HepG2 (cell line): ENCODE measurements around the gene SLC25A22. TPM values are rescaled to one million over a fixed set of nuclear protein-coding genes. Genes with fewer than 3 reads are reported as not detected.

Experiments used
- CBFB ChIP-seq: sonication (generic); formaldehyde crosslinking; IDR thresholded peaks from 2 replicates; pipeline ENCODE4 v1.4.0; 2020; ENCODE audit warnings: missing genetic modification reagents
- CENPX ChIP-seq: sonication (generic); formaldehyde crosslinking; IDR thresholded peaks from 2 replicates; pipeline ENCODE4 v1.9.0; 2021; ENCODE audit warnings: mild to moderate bottlenecking, missing genetic modification reagents, moderate library complexity
- CREM ChIP-seq, 2 experiments: sonication (generic) in 1 of 2; formaldehyde crosslinking in 1 of 2; IDR thresholded peaks; 2 replicates each; pipeline versions ENCODE4 v1.4.0 to v1.6.1; 2016 to 2020; ENCODE audit warnings: antibody characterized with exemption in 1 of 2, mild to moderate bottlenecking in 1 of 2, missing genetic modification reagents in 1 of 2
- ELF1 ChIP-seq: sonication (generic); formaldehyde crosslinking; IDR thresholded peaks from 2 replicates; pipeline ENCODE4 v1.4.0; 2020; ENCODE audit warnings: missing genetic modification reagents
- ESRRA ChIP-seq: sonication (generic); formaldehyde crosslinking; IDR thresholded peaks from 2 replicates; pipeline ENCODE4 v1.5.1; 2020; ENCODE audit warnings: mild to moderate bottlenecking, low read depth, missing genetic modification reagents
- KLF16 ChIP-seq, 2 experiments: sonication (generic) in 1 of 2; formaldehyde crosslinking in 1 of 2; IDR thresholded peaks; 2 replicates each; pipeline versions ENCODE4 v1.6.1 to v1.8.0; 2016 to 2023; ENCODE audit warnings: missing genetic modification reagents in 2 of 2, missing compliant biosample characterization in 1 of 2
- PRPF4 ChIP-seq: fragments of 200-400 bp; formaldehyde crosslinking; IDR thresholded peaks from 2 replicates; pipeline ENCODE4 v1.6.1; 2016; ENCODE audit warnings: low read length, low read depth; ENCODE audit not compliant: poor library complexity, severe bottlenecking
- SALL2 ChIP-seq: sonication (generic); formaldehyde crosslinking; IDR thresholded peaks from 2 replicates; pipeline ENCODE4 v1.8.1; 2023; ENCODE audit warnings: mild to moderate bottlenecking, missing genetic modification reagents, inconsistent platforms
- SSRP1 ChIP-seq: IDR thresholded peaks from 2 replicates; pipeline ENCODE4 v1.6.1; 2016; ENCODE audit warnings: control low read depth
- ZBTB7A ChIP-seq: sonication (generic); formaldehyde crosslinking; IDR thresholded peaks from 2 replicates; pipeline ENCODE4 v1.8.0; 2022; ENCODE audit warnings: mild to moderate bottlenecking, missing genetic modification reagents
- ZNF138 ChIP-seq: sonication (generic); formaldehyde crosslinking; IDR thresholded peaks from 2 replicates; pipeline ENCODE4 v1.5.0; 2020; ENCODE audit warnings: mild to moderate bottlenecking, low read depth, missing genetic modification reagents
- ZNF207 ChIP-seq: fragments of 450-650 bp; IDR thresholded peaks from 2 replicates; pipeline ENCODE4 v1.6.1; 2016; ENCODE audit warnings: antibody characterized with exemption, borderline replicate concordance
- ZNF225 ChIP-seq: sonication (generic); formaldehyde crosslinking; IDR thresholded peaks from 2 replicates; pipeline ENCODE4 v1.4.0; 2020; ENCODE audit warnings: mild to moderate bottlenecking, missing genetic modification reagents
- ZNF383 ChIP-seq: sonication (generic); formaldehyde crosslinking; IDR thresholded peaks from 2 replicates; pipeline ENCODE4 v1.4.0; 2020; ENCODE audit warnings: missing genetic modification reagents, mild to moderate bottlenecking, borderline replicate concordance
- ZNF546 ChIP-seq: sonication (generic); formaldehyde crosslinking; conservative IDR thresholded peaks from 2 replicates; pipeline ENCODE4 v1.8.1; 2023; ENCODE audit warnings: mild to moderate bottlenecking, missing genetic modification reagents
- ZNF879 ChIP-seq: sonication (generic); formaldehyde crosslinking; IDR thresholded peaks from 2 replicates; pipeline ENCODE4 v1.8.1; 2023; ENCODE audit warnings: missing genetic modification reagents
- polyA plus RNA-seq, 8 experiments: library from polyadenylated mRNA; depleted of rRNA in 3 of 8; stranded (reverse) in 7 of 8; unstranded in 1 of 8; fragments of >200 nt; fragmentation: Illumina TruSeq in 4 of 8; extraction: Trizol in 4 of 8; gene quantifications; 2 replicates each; pipeline versions ENCODE4 v1.2.1 to v1.2.3, GENCODE V29; 2011 to 2016; ENCODE audit warnings: low read depth in 4 of 8, missing spikeins in 1 of 8, mixed read lengths in 1 of 8; ENCODE audit not compliant: insufficient read depth in 1 of 8
- total RNA-seq, 5 experiments: library from RNA; depleted of rRNA; stranded (reverse); fragments of >200 nt; fragmentation: Illumina TruSeq; extraction: Trizol; gene quantifications; 2 replicates each; pipeline ENCODE4 v1.2.3, GENCODE V29; 2016; ENCODE audit warnings: low read depth in 1 of 5
- TF ChIP-seq, protein P1 (sequence below): IDR thresholded peaks from 2 replicates; pipeline ENCODE4 v1.6.1; 2016; ENCODE audit warnings: low read depth, missing genetic modification reagents, missing compliant biosample characterization
- TF ChIP-seq, protein P2 (sequence below): sonication (generic); formaldehyde crosslinking; IDR thresholded peaks from 2 replicates; pipeline ENCODE4 v1.9.0; 2021; ENCODE audit warnings: missing genetic modification reagents, borderline replicate concordance
- TF ChIP-seq, protein P3 (sequence below): sonication (generic); formaldehyde crosslinking; IDR thresholded peaks from 2 replicates; pipeline ENCODE4 v1.8.1; 2022; ENCODE audit warnings: mild to moderate bottlenecking, missing genetic modification reagents

SLC25A22 gene
- total and polyA plus RNA-seq, 2 of the 13 experiments (the other 11 are each of a cell fraction or from before 2014, with no cell fraction given), result 12.4 to 19.2 TPM

DNA sequence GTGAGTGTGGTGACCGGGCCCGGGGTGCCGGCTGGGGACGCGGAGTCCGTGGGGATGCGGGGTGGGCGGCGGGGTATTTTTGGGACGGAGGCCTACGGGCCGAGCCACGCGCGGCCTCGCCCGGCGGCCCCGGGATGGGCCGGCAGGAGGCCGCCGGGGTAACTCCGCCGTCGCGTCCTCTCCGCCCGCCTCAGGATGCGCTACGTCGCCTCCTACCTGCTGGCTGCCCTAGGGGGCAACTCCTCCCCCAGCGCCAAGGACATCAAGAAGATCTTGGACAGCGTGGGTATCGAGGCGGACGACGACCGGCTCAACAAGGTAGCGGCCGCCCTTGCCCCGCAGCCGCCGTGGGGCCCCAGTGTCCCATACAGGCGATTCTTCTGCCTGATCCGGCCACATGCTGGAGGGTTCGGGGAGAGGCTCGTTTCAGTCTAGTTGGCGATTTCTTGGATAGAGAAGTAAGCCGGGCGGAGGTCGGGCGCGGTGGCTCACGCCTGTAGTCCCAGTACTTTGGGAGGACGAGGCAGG is 12.0 kb upstream of the SLC25A22 start (continued):
- TF ChIP-seq, protein P1, sequence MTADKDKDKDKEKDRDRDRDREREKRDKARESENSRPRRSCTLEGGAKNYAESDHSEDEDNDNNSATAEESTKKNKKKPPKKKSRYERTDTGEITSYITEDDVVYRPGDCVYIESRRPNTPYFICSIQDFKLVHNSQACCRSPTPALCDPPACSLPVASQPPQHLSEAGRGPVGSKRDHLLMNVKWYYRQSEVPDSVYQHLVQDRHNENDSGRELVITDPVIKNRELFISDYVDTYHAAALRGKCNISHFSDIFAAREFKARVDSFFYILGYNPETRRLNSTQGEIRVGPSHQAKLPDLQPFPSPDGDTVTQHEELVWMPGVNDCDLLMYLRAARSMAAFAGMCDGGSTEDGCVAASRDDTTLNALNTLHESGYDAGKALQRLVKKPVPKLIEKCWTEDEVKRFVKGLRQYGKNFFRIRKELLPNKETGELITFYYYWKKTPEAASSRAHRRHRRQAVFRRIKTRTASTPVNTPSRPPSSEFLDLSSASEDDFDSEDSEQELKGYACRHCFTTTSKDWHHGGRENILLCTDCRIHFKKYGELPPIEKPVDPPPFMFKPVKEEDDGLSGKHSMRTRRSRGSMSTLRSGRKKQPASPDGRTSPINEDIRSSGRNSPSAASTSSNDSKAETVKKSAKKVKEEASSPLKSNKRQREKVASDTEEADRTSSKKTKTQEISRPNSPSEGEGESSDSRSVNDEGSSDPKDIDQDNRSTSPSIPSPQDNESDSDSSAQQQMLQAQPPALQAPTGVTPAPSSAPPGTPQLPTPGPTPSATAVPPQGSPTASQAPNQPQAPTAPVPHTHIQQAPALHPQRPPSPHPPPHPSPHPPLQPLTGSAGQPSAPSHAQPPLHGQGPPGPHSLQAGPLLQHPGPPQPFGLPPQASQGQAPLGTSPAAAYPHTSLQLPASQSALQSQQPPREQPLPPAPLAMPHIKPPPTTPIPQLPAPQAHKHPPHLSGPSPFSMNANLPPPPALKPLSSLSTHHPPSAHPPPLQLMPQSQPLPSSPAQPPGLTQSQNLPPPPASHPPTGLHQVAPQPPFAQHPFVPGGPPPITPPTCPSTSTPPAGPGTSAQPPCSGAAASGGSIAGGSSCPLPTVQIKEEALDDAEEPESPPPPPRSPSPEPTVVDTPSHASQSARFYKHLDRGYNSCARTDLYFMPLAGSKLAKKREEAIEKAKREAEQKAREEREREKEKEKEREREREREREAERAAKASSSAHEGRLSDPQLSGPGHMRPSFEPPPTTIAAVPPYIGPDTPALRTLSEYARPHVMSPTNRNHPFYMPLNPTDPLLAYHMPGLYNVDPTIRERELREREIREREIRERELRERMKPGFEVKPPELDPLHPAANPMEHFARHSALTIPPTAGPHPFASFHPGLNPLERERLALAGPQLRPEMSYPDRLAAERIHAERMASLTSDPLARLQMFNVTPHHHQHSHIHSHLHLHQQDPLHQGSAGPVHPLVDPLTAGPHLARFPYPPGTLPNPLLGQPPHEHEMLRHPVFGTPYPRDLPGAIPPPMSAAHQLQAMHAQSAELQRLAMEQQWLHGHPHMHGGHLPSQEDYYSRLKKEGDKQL, result 0 out of 2 replicates have a peak, but pooled peaks have one; percentile 33
- TF ChIP-seq CREM (IDR thresholded peaks at IDR 0.05), result no peak
- TF ChIP-seq CREM (CRISPR knock-in tag; IDR thresholded peaks at IDR 0.05), result no peak
- no peak for TF ChIP-seq ZNF383
- TF ChIP-seq ZNF138 (CRISPR knock-in tag), result no peak
- 0 out of 2 replicates have a peak, but pooled peaks have one; percentile 27 for TF ChIP-seq SSRP1 (CRISPR knock-in tag)
- no peak for TF ChIP-seq PRPF4
- TF ChIP-seq, protein P2, sequence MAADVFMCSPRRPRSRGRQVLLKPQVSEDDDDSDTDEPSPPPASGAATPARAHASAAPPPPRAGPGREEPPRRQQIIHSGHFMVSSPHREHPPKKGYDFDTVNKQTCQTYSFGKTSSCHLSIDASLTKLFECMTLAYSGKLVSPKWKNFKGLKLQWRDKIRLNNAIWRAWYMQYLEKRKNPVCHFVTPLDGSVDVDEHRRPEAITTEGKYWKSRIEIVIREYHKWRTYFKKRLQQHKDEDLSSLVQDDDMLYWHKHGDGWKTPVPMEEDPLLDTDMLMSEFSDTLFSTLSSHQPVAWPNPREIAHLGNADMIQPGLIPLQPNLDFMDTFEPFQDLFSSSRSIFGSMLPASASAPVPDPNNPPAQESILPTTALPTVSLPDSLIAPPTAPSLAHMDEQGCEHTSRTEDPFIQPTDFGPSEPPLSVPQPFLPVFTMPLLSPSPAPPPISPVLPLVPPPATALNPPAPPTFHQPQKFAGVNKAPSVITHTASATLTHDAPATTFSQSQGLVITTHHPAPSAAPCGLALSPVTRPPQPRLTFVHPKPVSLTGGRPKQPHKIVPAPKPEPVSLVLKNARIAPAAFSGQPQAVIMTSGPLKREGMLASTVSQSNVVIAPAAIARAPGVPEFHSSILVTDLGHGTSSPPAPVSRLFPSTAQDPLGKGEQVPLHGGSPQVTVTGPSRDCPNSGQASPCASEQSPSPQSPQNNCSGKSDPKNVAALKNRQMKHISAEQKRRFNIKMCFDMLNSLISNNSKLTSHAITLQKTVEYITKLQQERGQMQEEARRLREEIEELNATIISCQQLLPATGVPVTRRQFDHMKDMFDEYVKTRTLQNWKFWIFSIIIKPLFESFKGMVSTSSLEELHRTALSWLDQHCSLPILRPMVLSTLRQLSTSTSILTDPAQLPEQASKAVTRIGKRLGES, result no peak
- no peak for TF ChIP-seq SALL2 (CRISPR knock-in tag)
- no peak for TF ChIP-seq ZNF879 (CRISPR knock-in tag)
- no peak for TF ChIP-seq CBFB (CRISPR knock-in tag)
- no peak for TF ChIP-seq KLF16 (CRISPR knock-in tag; IDR thresholded peaks at IDR 0.05)
- TF ChIP-seq ZNF546 (CRISPR knock-in tag), result no peak
- TF ChIP-seq, protein P3, sequence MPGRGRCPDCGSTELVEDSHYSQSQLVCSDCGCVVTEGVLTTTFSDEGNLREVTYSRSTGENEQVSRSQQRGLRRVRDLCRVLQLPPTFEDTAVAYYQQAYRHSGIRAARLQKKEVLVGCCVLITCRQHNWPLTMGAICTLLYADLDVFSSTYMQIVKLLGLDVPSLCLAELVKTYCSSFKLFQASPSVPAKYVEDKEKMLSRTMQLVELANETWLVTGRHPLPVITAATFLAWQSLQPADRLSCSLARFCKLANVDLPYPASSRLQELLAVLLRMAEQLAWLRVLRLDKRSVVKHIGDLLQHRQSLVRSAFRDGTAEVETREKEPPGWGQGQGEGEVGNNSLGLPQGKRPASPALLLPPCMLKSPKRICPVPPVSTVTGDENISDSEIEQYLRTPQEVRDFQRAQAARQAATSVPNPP, result no peak; the same call in 1 of the 2 replicates
- no peak for TF ChIP-seq ZNF207
- no peak for TF ChIP-seq CENPX (CRISPR knock-in tag)
- no peak for TF ChIP-seq ELF1 (CRISPR knock-in tag)
- TF ChIP-seq ZNF225 (CRISPR knock-in tag), result 0 out of 2 replicates have a peak, but pooled peaks have one; percentile 40
- TF ChIP-seq ZBTB7A, result peak; percentile 58; the same call in 1 of the 2 replicates
- TF ChIP-seq ESRRA (CRISPR knock-in tag), result 0 out of 2 replicates have a peak, but pooled peaks have one; percentile 9
